Esophagus squamous epithelium (tissue), 4 donors: ENCODE measurements around the gene RPA3.

Source experiments
- POLR2A ChIP-seq, 4 donors: fragments of 450-650 bp; IDR thresholded peaks; one replicate each; pipeline ENCODE4 v1.6.1; 2017; ENCODE audit warnings: antibody characterized with exemption in 4 of 4, mild to moderate bottlenecking in 4 of 4, moderate library complexity in 3 of 4
- TF ChIP-seq, protein P1 (sequence below), 6 experiments: fragments of 450-650 bp in 4 of 6; fragments of 200-600 bp in 2 of 6; sonication (generic) in 2 of 6; IDR thresholded peaks; one replicate each; pipeline ENCODE4 v1.5.1; 2016 to 2019; ENCODE audit warnings: antibody characterized with exemption in 6 of 6, mild to moderate bottlenecking in 4 of 6, moderate library complexity in 4 of 6

DNA sequence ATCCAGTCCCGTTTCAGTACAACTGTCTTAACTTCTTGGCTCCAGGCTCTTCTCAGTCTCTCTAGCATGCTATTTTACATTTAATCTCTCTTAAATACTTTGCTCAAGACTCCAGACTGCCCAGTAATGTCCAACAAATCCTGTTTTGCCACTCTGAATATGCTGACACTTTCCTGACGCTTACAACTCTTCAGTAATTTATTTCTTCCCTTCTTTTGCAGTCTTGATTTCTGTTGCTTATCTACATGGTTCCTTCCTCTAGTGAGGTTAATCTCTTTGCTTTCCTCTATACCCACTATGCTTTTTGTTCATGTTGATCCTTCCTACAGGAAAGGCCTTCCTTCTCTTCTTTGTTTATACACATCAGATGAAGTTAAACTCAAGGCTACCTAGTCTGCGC lies 54.1 kb downstream of the RPA3 start:
- TF ChIP-seq, protein P1, sequence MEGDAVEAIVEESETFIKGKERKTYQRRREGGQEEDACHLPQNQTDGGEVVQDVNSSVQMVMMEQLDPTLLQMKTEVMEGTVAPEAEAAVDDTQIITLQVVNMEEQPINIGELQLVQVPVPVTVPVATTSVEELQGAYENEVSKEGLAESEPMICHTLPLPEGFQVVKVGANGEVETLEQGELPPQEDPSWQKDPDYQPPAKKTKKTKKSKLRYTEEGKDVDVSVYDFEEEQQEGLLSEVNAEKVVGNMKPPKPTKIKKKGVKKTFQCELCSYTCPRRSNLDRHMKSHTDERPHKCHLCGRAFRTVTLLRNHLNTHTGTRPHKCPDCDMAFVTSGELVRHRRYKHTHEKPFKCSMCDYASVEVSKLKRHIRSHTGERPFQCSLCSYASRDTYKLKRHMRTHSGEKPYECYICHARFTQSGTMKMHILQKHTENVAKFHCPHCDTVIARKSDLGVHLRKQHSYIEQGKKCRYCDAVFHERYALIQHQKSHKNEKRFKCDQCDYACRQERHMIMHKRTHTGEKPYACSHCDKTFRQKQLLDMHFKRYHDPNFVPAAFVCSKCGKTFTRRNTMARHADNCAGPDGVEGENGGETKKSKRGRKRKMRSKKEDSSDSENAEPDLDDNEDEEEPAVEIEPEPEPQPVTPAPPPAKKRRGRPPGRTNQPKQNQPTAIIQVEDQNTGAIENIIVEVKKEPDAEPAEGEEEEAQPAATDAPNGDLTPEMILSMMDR (IDR thresholded peaks at IDR 0.05): no peak
- no peak for TF ChIP-seq POLR2A (IDR thresholded peaks at IDR 0.05)
